Astrocyte of the cerebellum (primary cell): ENCODE measurements around the gene GMEB2.

Experiments
- DNase-seq: peaks from one replicate; pipeline ENCODE4 v3.0.0-alpha.2; 2011; ENCODE audit warnings: low read depth
- H3K4me3 ChIP-seq: 2 replicates; pipeline ENCODE4 v1.5.1; 2011; ENCODE audit warnings: mild to moderate bottlenecking, low read depth, low read length, moderate library complexity
- CTCF ChIP-seq: IDR thresholded peaks from 2 replicates; pipeline ENCODE4 v1.5.1; 2012; ENCODE audit warnings: low read length, low read depth, moderate library complexity, mild to moderate bottlenecking; ENCODE audit errors: missing control alignments
- in situ Hi-C: cut with HindIII; loops from 2 replicates; pipeline ENCODE4 v1.10.0; 2017; ENCODE audit warnings: low sequenced_read_pairs

The GMEB2 gene

GRCh38 chr20:63544241-63544957, 82.5 kb downstream of the GMEB2 start:
- in situ Hi-C loops: no loop called here
- no peak overlapping the region for H3K4me3 ChIP-seq
- no peak for TF ChIP-seq CTCF
- no peak for DNase-seq

GRCh38 chr20:63543733-63544132, 83.2 kb downstream of the GMEB2 start:
- no peak for TF ChIP-seq CTCF
- no peak for DNase-seq
- in situ Hi-C loops: no loop called here
- H3K4me3 ChIP-seq: no peak overlapping the region

GRCh38 chr20:63543131-63543530, 83.8 kb downstream of the GMEB2 start:
- DNase-seq: no peak
- in situ Hi-C loops: no loop called here
- no peak overlapping the region for H3K4me3 ChIP-seq
- no peak for TF ChIP-seq CTCF

GRCh38 chr20:63542696-63543095, 84.2 kb downstream of the GMEB2 start:
- in situ Hi-C loops: no loop called here
- no peak for DNase-seq
- H3K4me3 ChIP-seq: no peak overlapping the region
- TF ChIP-seq CTCF: no peak

GRCh38 chr20:63542031-63542559, 84.8 kb downstream of the GMEB2 start:
- in situ Hi-C loops: no loop called here
- no peak for TF ChIP-seq CTCF
- DNase-seq: no peak
- no peak overlapping the region for H3K4me3 ChIP-seq

DNA sequence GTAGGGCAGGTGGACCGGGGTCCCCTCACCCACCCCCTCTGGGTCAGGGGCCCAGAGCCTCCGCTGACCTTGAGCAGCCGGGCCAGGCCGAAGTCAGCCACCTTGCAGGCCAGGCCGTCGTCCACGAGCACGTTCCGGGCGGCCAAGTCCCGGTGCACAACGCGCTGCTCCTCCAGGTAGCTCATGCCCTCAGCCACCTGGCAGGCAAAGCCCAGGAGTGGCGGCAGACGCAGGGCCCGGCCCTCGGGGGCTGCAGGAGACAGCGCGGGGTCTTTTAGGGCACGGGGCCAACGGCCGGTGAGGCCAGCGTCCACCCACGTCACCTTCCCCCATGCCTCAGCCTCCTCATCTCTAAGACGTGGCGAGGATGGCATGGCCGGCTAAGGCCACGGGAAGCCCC, 85.5 kb downstream of the GMEB2 start:
- H3K4me3 ChIP-seq: no peak overlapping the region
- DNase-seq: no peak
- TF ChIP-seq CTCF: no peak
- in situ Hi-C loops: no loop called here
